ENCODE results near the gene GALNT14.
A peak's percentile ranks its signal among the peaks of the same experiment; 100 is the strongest.

GALNT14 gene

DNA sequence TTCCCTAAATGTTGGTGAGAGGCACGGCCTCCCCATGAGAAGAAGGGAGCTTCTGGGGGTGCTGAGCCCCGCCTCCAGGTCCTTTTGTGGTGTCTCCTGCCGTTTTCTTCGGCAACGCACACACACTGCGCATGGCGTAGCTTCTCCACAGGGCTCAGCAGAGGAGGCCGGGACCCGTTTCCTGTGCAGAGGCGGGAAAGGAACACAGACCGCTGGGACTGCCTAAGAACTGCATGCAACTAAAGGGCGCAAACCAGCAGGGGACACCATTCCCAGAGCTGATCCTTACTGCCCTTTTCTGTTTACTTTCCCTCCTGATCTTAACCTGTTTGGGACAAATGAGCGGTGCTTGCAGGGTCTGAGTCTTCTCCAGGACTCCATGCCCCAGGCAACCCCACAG lies 240.7 kb downstream of the GALNT14 start:
- DNase-seq = no peak

DNA sequence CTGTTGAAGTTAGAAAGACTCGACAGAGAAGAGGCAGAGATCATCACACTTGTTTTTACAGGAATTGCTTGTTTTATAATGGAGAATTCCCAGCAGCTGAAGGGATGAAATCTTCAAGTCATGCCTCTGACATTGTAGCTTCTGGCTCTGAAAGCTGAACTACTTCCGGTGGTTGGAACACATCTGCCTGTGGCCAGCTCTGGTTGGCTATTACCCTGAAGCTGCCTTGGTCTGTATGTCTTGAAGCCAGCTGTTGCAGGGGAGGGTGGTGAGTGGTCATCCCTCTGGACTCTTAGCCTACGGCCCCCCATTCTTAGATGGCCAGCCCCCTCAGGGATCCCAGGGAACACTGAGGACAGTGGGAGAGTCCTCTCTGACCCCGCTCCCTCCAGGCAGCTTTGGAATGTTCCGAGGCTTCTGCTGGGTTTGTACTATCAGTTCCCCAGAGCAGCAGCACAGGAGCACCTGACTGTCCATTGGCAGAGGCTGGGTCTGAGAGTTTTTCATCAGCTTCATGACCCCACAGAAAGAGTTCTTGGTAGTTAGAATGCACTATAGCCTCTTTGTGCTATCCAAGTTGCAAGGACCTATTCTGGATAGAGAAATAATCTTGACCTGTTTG lies 243.6 kb downstream of the GALNT14 start:
- no peak for DNase-seq

DNA sequence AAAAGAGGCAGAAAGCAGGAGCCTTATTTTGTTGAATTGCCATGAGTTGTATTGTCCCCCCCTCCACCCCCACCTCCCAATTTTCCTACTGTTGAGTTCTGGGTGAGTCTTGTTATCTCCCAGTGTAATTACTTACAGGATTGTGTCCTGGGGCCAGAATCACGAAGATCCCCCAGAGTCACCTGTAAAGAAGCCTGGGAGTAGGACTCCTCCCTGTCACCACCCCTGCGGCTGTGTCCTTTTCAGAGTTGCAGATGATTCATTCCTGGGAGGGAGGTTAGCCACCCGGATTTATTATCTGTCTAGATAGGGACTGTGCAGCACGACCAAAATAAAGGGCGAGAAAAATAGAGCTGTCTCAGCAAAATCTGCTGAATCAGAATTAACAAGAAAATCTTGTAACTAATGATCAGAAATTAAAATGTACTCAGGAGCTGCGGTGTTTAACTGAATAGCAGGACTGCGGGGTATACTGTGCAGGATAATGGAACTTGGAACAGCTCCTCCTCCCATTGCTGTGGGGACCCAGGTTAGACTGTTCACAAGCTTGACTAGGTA lies 249.3 kb downstream of the GALNT14 start:
- DNase-seq = no peak

DNA sequence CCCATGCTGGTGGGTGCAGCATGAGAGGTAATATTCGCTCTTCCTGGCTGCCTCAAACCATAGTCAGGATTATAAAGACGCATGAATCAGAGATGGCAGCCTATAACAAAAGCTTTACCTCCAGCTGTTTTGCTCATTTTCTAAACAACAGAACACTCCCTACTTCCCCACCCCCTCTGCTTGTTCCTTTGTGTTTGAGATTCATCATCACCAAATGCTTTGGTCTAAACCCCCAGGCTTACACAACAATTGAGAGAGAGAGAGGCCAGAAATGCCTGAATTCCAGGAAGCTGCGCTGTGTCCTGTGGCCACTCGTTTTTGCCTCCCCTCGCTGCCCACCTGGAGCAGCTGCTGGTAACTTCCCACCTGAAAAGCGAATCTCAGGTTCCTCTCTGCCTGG lies 252.2 kb downstream of the GALNT14 start:
- no peak for DNase-seq

DNA sequence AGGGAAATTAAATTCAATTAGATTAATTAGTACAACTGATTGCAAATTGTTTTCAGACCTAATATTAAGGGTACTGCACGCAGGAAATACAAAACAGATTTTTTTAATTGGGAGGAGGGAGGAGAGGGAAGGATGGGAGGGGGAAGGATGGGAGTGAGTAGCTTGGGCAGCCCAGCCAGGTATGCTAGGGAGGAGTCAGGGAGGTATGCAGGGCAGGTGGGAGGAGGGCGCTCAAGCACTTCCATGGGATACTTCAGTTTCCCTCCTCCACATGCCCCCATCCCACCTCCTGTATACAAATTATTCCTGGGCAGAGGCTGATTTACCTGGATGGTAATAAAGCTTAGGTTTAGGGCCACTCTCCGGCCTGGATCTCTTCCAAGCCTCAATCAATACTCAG lies 254.4 kb downstream of the GALNT14 start:
- no peak for DNase-seq

DNA sequence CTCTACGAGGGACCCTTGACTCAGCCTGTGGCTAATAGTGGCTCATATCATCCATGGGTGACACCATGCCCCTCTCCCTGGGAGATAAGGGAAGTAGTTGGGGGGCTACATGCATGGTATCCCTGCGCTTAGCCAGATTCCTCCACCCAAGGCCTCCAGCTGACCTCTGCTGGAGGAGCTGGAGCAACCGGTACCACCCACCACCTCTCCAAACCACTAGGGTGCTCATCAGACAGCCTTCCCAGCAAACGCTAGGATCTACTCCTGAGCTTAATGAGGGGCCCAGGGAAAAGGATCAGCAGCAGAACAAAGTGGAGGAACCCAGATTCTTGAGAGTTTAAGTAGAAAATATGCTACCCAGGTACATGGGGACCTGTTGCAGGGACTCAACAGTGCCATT lies 255.1 kb downstream of the GALNT14 start:
- no peak for DNase-seq

DNA sequence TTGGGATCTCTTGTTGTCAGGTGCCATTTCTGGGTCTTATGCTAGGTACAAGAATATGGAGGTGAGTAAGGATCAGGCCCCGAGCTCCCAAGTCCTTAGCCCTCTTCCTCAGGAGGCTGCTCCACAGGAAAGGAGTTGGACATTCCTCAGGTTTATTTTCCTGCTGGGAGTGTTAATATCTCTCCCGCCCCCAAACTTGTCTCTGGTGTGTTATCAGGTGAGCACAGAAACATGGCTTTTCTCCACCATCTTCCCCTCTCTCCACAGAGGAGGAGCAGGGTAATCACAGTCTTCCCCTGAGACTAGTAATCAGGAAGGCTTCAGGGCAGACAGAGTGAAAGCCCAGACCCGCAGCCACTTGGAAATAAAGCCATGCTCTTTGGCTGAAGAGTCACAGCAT lies 257.7 kb downstream of the GALNT14 start:
- no peak for DNase-seq

DNA sequence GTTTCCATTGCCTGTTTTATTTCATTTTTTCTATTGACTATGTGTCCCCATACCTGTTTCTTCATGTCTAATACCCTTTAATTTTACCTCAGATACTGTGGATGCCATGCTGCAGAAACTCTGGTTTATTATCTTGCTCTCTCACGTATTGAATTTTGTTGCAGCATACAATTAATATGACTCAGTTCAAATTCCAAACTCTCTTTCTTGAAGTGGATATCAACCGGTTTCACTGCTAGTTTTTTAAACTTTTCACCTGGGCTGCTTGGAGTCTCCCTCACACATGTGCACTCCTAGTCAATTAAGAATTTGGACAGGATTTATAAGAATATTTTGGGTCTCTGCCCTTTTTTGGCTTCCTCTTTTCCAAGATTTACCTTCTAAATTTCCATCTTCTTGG lies 260.4 kb downstream of the GALNT14 start:
- no peak for DNase-seq

DNA sequence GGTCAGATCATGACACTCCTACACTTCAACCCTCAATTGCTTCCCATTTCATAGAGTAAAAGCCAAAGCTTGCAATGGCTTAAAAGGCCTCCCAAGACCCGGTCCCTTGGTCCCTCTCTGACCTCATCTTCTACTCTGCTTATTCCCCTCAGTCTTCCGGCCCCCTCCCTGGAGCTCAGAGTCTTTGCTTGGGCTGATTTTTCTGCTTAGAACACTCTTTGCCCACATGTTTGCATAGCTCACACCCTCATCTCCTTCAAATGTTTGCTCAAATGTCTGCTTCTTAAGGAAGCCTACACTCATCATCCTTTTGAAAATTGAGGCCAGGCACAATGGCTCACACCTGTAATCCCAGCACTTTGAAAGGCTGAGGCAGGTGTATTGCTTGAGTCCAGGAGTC lies 265.4 kb downstream of the GALNT14 start:
- no peak for DNase-seq

DNA sequence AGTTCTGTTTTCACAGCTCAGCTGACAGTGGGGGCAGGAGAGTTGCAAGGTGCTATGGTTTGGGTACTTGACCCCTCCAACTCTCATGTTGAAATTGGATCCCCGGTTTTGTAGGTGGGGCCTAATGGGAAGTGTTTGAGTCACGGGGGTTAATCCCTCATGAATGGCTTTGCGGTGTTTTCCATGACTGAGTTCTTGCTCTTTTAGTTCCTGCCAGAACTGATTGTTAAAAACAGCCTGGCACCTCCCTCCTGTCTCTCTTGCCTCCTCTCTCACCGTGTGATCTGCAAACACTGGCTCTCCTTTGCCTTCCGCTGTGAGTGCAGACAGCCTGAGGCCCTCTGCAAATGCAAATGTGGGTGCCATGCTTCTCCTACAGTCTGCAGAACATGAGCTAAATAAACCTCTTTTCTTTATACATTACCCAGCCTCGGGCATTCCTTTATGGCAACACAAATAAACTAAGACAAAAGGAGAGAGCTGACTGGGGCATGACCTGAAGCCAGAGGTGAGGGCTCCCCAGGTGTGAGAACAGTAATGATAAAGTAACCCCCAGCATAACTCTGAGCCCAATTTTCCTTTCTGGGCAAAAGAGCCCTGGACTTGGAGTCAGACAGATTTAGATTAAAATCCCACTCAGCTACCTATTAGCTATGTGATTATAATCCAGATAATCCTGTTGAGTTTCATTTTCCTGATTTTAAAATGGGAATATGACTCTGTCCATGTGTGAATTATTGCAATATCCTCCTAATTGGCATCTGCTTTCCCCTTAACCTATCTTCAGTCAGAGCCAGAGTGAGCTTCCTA lies 266.1 kb downstream of the GALNT14 start:
- DNase-seq = peak in 1 of 51 donors; percentile 2

DNA sequence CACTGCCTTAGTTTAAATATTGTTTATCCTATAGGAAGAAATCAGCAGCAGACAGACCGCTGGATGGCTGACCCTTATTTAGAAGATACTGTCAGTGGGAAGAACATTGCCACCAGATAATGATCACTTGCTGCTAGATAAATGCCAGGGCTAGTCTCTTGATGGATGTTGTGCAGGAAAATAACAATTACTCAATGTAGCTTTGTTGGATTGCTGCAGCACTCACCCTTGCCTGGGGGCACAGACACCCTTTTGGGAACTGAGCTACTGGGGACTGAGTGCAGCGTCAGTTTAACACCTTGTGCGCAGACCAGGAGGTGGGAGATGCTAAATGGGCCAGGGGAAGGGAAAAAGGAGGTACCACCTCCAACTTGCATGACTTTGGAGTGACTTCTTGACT lies 266.8 kb downstream of the GALNT14 start:
- DNase-seq = no peak

DNA sequence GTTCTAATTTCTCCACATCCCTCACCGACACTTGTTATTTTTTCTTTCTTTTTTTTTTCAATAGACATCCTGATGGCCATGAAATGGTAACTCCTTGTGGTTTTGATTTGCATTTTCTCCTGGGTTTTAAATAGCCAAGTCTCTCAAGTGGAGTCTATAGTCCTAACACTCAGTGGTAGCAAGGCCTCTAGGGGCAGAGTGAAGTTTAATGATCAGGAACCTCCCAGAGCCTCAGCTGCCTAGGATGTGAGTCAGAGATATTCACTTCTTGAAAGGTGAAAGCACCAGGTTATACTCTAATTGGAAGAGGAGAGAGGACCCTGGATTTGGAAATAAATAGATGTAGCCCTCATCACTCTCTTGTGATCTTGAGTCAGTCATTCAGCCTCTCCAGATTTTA lies 268.3 kb downstream of the GALNT14 start:
- no peak for DNase-seq

DNA sequence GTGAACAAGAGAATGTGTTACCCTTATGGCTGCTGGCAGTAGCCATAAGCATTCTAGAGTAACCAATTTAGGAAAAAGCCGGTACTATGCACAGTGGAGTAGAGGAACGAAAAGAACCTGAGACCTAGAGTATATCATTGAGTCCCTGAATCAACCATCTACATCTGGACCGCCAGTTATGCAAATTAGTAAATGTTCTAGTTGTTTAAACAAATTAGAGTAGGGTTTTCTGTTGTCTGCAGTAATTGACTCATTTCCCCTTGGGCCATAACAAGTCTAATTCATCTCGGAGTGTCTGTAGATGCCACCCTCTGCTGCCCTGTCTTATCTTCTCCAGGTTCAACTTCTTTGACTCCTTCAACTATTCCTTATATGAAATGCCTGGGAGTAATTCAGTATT lies 270.9 kb downstream of the GALNT14 start:
- DNase-seq = no peak

DNA sequence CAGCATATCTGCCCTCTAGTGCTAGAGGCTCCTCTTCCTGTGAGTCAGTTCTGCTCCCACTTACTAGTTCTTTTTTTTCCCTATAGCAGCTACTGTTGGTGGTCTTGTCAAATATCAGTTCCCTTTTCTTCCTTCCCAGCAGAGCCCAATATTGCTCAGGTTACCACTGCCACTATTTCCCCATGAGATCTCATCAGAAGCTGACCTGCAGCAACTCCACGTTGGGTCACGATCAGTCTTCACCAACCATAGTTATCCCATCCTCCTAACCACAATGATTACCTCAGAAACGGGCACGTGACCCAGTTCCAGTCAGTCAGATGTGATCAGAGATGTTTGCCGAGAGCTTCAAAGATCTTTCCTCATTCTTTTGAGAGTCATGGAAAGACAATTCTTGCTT lies 271.3 kb downstream of the GALNT14 start:
- DNase-seq = no peak

DNA sequence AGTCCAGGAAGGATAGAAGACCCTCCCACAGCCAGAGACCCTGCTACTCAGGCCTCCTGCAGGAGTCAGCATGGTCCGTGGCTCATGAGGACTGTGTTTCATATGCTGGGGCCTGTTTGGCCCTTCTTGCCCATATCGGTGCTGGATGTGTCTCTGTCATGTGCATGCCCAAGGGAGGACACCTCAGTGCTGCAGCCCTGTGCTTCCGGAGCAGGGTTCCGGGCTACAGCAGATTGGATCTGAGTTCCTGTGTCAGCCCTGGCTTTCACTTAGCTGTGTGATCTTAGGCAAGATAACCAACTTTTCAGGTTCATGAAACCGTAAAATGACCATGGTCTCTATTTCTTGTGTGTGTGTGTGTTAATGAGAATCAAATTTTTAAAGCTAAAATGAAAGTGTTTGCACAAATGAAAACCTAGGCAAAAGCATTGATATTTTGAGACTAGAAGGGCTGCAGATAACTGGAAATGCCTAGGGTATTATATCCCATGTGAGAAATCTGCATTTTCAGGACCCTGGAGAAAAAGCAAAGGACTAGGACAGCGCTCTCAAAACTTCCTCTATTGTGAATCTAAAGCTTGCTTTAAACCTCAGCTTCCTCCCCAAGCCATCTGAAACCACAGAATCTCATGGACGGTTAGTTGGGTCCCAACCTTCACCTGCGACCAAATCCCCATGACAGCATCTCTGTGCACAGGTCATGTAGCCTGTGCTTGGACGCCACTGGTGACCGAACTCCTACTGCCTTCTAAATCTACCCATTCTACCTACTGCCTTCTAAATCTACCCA lies 272.2 kb downstream of the GALNT14 start:
- no peak for DNase-seq

DNA sequence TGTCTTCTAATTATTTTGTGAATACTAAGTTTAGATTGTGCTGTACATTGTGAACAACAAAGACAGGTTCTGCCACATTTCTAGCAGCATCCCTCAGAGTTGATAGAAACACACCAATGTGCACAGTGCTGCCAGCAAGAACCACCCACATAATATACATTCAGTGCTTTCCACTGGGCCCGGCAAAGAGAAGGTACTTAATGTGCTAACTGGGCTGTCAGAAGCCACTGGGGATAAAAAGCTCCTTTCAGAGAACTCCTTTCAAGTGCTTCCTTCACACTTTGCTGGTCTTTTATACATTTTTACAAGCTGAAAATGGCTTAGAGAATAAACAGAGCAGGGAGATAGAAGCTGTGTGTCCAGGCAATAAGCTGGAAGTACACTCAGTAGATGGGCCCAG lies 273.0 kb downstream of the GALNT14 start:
- DNase-seq = peak in 1 of 51 donors; percentile 30

DNA sequence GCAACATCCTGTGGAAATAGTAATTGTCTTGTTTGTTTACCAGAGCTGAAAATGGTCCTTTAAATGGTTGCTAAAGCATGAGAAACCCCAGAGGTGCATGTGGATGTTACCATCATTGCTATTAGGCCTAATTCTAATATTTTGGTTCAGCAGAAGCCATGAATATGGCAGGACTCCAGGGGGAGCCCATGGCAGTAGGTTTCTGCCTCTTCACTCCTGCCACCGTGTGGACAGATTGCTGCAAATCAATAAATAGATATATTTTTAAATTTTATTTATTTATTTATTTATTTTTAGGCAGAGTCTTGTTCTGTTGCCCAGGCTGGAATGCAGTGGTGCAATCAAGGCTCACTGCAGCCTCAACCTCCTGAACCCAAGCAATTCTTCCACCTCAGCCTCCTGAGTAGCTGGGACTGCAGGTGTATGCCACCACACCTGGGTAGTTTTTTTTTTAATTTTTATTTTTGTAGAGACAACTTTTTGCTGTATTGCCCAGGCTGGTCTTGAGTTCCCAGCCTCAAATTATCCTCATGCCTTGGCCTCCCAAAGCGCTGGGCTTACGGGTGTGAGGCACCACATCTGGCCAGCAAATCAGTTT lies 276.1 kb downstream of the GALNT14 start:
- peak in 32 of 51 donors; percentile 3 to 65 (median 30) for DNase-seq

DNA sequence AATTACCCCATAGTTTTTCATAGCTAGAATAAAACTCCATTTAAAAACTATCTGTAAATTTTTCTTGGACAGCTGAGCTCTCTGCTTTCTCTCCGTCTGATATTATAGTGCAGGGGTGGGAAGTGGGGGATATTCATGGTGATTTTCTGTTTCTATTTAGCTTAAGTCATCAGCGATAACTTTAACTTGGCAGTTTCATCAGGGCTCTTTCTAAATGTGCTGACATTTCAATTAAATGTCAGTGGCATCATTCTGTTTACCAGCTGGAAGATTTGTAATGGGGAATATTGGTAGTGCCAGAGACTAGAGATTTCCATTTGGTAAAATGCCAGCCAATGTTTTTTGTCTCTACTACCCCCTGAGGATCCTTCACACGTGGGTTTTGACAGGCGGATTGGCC lies 277.5 kb downstream of the GALNT14 start:
- DNase-seq = peak in 1 of 51 donors; percentile 3
